Tibial nerve (tissue), 3 donors: ENCODE data around the gene TUSC2.

Experiments used
- EP300 ChIP-seq, 2 donors: sonication (generic); formaldehyde crosslinking; IDR thresholded peaks; one replicate each; pipeline ENCODE4 v1.6.1; 2017; ENCODE audit warnings: antibody characterized with exemption in 2 of 2, mild to moderate bottlenecking in 1 of 2
- POLR2A ChIP-seq, 2 donors: fragments of 450-650 bp; IDR thresholded peaks; one replicate each; pipeline ENCODE4 v1.6.1; 2017; ENCODE audit warnings: antibody characterized with exemption in 2 of 2, mild to moderate bottlenecking in 2 of 2, moderate library complexity in 2 of 2

DNA sequence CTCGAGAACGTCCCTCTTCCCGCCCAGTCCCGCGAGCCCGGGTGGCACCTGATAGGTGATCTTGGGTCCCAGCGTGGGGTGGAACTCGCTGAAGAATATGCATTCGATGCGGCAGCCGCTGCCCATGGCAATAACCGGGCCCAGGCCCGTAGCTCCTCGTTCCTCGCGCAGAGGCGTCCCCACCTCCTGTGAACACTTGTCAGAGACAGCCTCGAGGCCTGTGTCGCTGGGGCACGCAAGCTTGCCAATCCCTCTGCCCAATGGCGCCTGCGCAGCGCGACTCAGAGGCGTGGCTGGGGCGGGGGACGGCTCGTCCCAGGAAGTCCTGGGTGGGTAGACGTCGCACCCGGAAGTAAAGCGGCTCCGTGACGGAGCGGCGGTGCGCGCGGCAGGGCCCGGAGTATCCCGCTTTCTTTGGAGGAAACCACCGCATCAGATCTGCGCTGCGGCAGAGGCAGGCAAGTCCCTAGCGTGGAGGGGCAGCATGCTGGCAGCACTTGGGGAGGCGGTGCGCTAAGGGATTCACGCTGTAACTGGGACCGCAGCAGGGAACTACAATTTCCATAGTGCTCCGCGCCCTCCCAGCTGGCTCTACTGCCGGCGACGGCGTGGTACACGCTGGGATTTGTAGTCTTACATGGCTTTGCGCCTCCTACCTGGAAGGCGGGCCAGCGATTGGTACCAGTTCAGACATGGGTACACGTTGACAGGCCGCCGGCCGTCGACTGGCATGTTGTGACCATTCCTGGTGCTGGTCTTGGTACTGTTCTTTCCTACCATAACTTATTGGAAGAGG, 22.7 kb upstream of the TUSC2 start, which contains the start of the genes CYB561D2 and NPRL2:
- TF ChIP-seq EP300 (IDR thresholded peaks at IDR 0.05), result peak; percentile 90 to 92
- TF ChIP-seq POLR2A (IDR thresholded peaks at IDR 0.05), result peak; percentile 61 to 83
